ENCODE results near the gene THOC6. TPM values are rescaled to one million over a fixed set of nuclear protein-coding genes. Genes with fewer than 3 reads are reported as not detected.
"Not testable (repeated sequence)": the region's sequence is repeated elsewhere in the genome, so short reads cannot be mapped to it uniquely, and the experiment has no call there.

The THOC6 gene
- total and polyA plus RNA-seq, 2 donors (not counting 3 experiments of a cell fraction or from before 2014, with no cell fraction given), result 23.9 to 39.3 TPM

DNA sequence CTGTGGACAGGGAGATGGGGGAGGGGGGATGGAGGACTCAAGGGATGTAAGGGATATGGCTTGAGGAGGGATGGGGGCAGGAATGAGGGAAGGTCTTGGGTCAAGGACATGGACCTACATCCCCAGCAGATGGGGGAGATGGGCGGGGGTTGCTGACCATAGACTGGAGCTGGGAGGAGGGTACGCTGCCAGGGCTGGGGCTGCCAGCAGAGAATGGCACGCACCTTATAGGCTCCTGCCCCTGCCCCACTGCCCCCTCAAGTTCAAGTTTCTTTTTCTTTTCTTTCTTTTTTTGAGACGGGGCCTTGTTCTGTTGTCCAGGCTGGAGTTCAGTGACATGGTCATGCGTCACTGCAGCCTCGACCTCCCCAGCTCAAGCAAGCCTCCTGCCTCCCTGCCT is 52.1 kb downstream of the THOC6 start:
- dilution Hi-C loops (cut with MboI; ENCODE audit: extremely low pct_ligation_motif_present, low sequenced_read_pairs); POLR2A ChIA-PET; H3K27me3 ChIP-seq (ENCODE audit: control insufficient read depth in 2 of 2, insufficient read depth in 2 of 2, low read length in 2 of 2); H3K36me3 ChIP-seq (ENCODE audit: control insufficient read depth in 2 of 2, extremely low read depth in 1 of 2, insufficient read depth in 2 of 2, low read length in 2 of 2); H4K20me1 ChIP-seq (replicated peaks; ENCODE audit: control insufficient read depth, extremely low read depth, insufficient read depth, low read length); H3K4me2 ChIP-seq (ENCODE audit: insufficient read depth, low read length); DNase-seq (ENCODE audit: low read depth, low spot score); H3K27ac ChIP-seq (ENCODE audit: insufficient read depth, low read depth, low read length); H3K9ac ChIP-seq (replicated peaks; ENCODE audit: extremely low read depth, insufficient read depth, low read length); H3K4me1 ChIP-seq (ENCODE audit: control insufficient read depth, extremely low read depth, insufficient read depth, low read length); H3K9me1 ChIP-seq (replicated peaks; ENCODE audit: control insufficient read depth, extremely low read depth, insufficient read depth, low read length); H2AFZ ChIP-seq (ENCODE audit: low read depth, low read length); FAIRE-seq; intact Hi-C loops (cut with micrococcal nuclease); H3K79me2 ChIP-seq (ENCODE audit: control insufficient read depth, insufficient read depth, low read length); H3K4me3 ChIP-seq (replicated peaks in 1 of 3; ENCODE audit: insufficient read depth in 1 of 3, low read depth in 1 of 3, low read length in 3 of 3); BruUV-seq (replicated peaks); H3K9me3 ChIP-seq (replicated peaks; ENCODE audit: control insufficient read depth, insufficient read depth, low read length): not testable (repeated sequence)
- CTCF ChIA-PET, result interaction anchor here (1.0 kb wide), 2 partner anchors 17 to 44 kb away, joined by 3 to 5 read pairs; no protein-coding TSS in a partner anchor

GRCh38 chr16:3076577-3076976 is 52.7 kb downstream of the THOC6 start:
- H3K9me3 ChIP-seq (replicated peaks; ENCODE audit: control insufficient read depth, insufficient read depth, low read length), result no peaks in the 10 kb centered on the region
- H3K36me3 ChIP-seq (ENCODE audit: control insufficient read depth in 2 of 2, extremely low read depth in 1 of 2, insufficient read depth in 2 of 2, low read length in 2 of 2), result no peaks in the 10 kb centered on the region
- no TSS peak for BruUV-seq (replicated peaks)
- H3K79me2 ChIP-seq (ENCODE audit: control insufficient read depth, insufficient read depth, low read length), result no peaks in the 10 kb centered on the region
- ChIA-PET CTCF (interaction anchor here (1.0 to 2.1 kb wide), 3 partner anchors 17 to 45 kb away, joined by 3 to 7 read pairs (median 5); no protein-coding TSS in a partner anchor), POLR2A (no interaction called here)
- no peak for DNase-seq (ENCODE audit: low read depth, low spot score)
- no peak for TF ChIP-seq MYC (IDR thresholded peaks at IDR 0.05; ENCODE audit: low read depth, low read length)
- no peak for TF ChIP-seq FOS (IDR thresholded peaks at IDR 0.05; ENCODE audit: borderline replicate concordance, insufficient read depth, low read length)
- no peak for TF ChIP-seq GATA2 (IDR thresholded peaks at IDR 0.05; ENCODE audit: insufficient read depth, insufficient read length, low read depth, low read length)
- TF ChIP-seq CTCF (IDR thresholded peaks at IDR 0.05; ENCODE audit: extremely low read depth in 1 of 2, insufficient read depth in 1 of 2, low read depth in 1 of 2, low read length in 2 of 2), result no peak
- TF ChIP-seq JUN (IDR thresholded peaks at IDR 0.05; ENCODE audit: borderline replicate concordance, insufficient read depth, insufficient read length, low read depth), result no peak
- TF ChIP-seq, protein P1, sequence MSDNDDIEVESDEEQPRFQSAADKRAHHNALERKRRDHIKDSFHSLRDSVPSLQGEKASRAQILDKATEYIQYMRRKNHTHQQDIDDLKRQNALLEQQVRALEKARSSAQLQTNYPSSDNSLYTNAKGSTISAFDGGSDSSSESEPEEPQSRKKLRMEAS (IDR thresholded peaks at IDR 0.05; ENCODE audit: insufficient read depth, insufficient read length), result no peak
- no peak for TF ChIP-seq EZH2 (IDR thresholded peaks at IDR 0.05; ENCODE audit: borderline replicate concordance, low read depth, low read length, severe bottlenecking)
- no peak for TF ChIP-seq POLR2AphosphoS5 (IDR thresholded peaks at IDR 0.05; ENCODE audit: insufficient read depth, low read depth, low read length)
- no peak for TF ChIP-seq POLR2A (IDR thresholded peaks at IDR 0.05; ENCODE audit: low read depth, low read length)
- dilution Hi-C loops (cut with MboI; ENCODE audit: extremely low pct_ligation_motif_present, low sequenced_read_pairs), result no loop called here
- peaks cover 0 to 2% of the 10 kb centered on the region in 2 experiments for H3K27me3 ChIP-seq (ENCODE audit: control insufficient read depth in 2 of 2, insufficient read depth in 2 of 2, low read length in 2 of 2)
- H3K9me1 ChIP-seq (replicated peaks; ENCODE audit: control insufficient read depth, extremely low read depth, insufficient read depth, low read length), result no peaks in the 10 kb centered on the region
- H3K4me1 ChIP-seq (ENCODE audit: control insufficient read depth, extremely low read depth, insufficient read depth, low read length), result no peaks in the 10 kb centered on the region
- H3K9ac ChIP-seq (replicated peaks; ENCODE audit: extremely low read depth, insufficient read depth, low read length), result no peak overlapping the region
- H3K27ac ChIP-seq (ENCODE audit: insufficient read depth, low read depth, low read length), result no peak overlapping the region
- FAIRE-seq, result no peak
- H2AFZ ChIP-seq (ENCODE audit: low read depth, low read length), result no peak overlapping the region
- intact Hi-C loops (cut with micrococcal nuclease), result no loop called here
- no peak overlapping the region for H3K4me3 ChIP-seq (replicated peaks in 1 of 3; ENCODE audit: insufficient read depth in 1 of 3, low read depth in 1 of 3, low read length in 3 of 3)
- H3K4me2 ChIP-seq (ENCODE audit: insufficient read depth, low read length), result no peak overlapping the region
- H4K20me1 ChIP-seq (replicated peaks; ENCODE audit: control insufficient read depth, extremely low read depth, insufficient read depth, low read length), result no peaks in the 10 kb centered on the region

All from endothelial cell of umbilical vein (primary cell).